RPMI7951 (cell line): ENCODE measurements around the gene TOM1L1. TPM values are rescaled to one million over a fixed set of nuclear protein-coding genes. Genes with fewer than 3 reads are reported as not detected.
"Not testable (repeated sequence)": the region's sequence is repeated elsewhere in the genome, so short reads cannot be mapped to it uniquely, and the experiment has no call there.

Source experiments
- DNase-seq: peaks from one replicate; pipeline ENCODE4 v3.0.0-alpha.2; 2012; ENCODE audit warnings: low read depth
- total RNA-seq: library from RNA; depleted of rRNA; stranded (reverse); fragments of >200 nt; shearing (Covaris generic); gene quantifications from 2 replicates; pipeline ENCODE4 v1.2.3, GENCODE V29; 2014; rRNA removed

Gene TOM1L1
- total RNA-seq, result 32.1 and 42.2 TPM in 2 replicates

DNA sequence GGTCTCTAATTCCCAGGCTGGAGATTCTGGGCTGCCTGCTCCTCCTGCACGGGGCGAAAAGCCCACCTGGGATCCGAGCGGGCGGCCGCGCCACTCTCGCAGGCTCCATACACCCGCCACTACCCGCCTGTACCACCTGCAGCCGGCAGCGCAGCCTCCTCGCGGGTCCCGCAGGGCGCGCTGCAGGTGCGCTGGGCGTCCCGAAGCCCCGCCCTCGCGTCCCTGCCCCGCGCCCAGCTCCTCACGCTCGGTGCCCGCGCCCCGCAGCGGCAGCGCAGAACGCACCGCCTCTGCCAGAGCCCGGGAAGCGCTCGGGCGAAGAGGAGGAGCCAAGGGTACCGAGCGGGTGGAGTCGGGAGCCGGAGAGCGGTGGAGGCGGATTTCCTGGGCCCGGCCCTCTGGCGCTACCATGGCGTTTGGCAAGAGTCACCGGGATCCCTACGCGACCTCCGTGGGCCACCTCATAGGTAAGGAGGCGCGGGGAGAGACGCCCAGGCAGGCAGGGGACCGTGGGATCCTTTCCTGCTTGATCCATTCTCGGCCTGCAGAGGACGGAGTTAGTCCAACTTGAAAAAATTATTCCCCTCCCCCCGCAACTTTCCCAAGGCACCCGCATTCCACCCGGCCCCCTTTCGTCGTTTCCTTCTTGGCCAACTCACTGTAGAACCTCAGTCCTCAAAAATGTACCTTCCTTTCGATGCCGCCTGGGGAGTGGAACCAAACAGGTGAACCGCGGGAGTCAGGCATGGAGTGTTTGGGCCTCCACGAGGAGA is at the start of gene TOM1L1:
Gene TOM1L1, plus strand, starts transcription at position 396 of the 773 bp plus-strand sequence. Its CDS starts 14 bp downstream, at position 410.
- DNase-seq, result peak; percentile 72

GRCh38 chr17:54859187-54859586 is 41.5 kb upstream of the TOM1L1 start:
- DNase-seq, result no peak

DNA sequence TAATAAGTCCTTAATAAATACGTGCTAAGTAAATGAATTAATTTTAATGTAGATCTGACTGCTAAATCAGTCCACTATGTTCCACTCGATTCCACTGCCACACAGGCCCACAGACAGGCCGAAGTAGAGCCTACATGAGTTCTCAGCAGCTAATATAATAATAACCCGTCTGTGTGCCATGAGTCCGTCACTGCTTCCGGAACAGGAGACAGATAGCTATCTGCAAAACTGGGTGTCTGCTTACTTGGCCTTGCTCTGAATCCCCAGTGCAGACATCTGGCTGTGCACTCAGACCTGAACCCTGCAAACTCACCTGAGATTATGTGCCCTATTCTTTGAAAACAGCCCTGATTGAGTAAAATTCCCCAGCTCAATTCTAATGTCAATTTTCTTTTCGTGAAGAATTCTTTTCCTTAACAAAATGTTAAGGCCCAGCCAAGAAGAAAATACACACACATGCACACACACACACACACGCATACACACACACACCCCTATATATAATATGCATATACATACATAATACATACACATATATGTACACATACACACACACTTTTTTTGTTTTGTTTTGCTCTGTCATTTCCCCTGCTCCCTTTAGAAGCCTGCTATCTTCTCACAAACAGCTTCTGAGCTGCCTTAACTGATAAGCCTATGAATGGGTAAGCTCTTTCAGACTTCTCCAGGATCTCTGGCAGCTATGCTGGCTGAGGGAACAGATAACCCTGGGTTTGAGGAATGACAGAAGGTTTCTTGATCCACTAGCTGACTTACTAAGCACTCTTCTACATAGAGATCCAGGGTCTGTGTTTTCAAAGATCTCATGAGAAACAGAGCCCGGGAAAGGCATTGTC is 39.8 kb upstream of the TOM1L1 start:
- no peak for DNase-seq

DNA sequence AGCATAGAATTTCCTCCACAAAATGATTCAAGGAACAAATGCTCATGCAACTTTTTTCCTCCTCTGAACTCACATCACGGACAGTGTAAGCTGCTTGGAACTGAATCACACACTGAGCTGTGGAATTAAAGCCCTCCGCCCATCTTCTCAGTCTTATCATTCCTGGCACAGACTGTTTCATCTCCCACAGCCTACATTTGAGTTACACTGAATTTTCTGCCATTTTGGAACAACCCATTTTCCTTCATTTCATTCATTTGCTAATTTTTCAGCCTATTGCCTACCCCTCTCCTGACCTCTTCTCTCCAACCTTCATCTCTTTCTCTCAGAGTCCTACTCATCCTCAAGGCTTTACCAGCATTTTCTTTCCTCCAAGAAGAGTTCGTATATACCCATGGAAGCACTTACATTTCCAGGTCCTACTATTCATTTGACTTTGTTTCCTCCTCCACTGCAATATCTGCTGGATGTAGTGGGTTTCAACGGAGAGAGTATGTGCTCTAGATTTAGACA is 39.1 kb upstream of the TOM1L1 start:
- DNase-seq, result no peak

DNA sequence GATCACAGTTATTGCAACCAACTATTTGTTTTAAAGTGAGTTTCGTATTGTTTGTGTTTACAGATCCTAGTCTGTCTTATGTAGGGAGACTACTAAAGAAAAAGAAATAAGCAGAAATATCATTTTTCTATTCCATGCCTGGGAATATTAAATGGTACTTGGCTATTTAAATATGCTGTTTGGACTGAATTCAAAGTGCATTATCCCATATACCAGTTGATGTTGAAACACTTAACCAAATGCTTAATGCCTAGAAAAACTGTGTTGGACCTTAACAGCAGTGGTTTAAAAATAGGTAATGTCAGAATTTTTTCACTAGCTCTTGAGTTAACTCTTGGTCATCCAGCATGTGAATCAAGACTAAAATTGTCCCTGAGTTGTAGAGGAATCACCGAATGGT is 37.5 kb upstream of the TOM1L1 start:
- DNase-seq, result no peak

- DNase-seq, result no peak
Observed at GRCh38 chr17:54864070-54864469, 36.6 kb upstream of the TOM1L1 start.

DNA sequence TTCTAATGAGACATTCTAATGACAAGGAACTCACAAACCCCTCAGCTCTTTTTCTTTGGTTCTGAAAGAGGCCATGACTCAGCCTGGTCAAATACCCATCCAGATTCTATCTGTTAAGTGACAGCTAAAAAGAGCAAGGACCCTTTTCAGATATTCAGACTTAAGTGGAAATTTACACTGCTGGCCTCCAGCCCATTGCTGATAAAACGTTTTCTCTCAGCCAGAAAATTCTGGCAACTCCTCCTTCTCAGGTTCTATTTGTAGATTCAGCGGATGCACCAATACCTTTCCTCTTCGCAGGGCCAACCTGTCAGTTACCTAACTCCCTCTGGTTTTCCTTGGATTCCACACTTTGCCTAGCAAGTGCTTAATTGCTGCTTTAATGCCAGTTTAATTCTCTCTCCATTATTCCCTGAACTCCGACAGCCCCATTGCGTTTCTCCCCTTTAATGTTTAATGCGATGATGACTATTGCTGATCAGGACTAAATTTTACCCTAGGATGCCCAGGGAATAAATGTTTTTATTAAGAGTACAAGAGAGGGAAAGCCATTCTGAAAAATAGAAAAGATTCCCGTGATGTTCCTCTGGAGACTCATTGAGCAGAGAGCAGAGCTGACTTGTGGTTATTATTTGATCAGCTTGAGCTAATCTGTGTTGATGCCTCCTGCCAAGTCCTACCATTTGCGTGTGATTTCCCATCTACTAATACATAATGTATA is 35.9 kb upstream of the TOM1L1 start:
- DNase-seq, result no peak

GRCh38 chr17:54867634-54868033 is 33.0 kb upstream of the TOM1L1 start:
- no peak for DNase-seq

DNA sequence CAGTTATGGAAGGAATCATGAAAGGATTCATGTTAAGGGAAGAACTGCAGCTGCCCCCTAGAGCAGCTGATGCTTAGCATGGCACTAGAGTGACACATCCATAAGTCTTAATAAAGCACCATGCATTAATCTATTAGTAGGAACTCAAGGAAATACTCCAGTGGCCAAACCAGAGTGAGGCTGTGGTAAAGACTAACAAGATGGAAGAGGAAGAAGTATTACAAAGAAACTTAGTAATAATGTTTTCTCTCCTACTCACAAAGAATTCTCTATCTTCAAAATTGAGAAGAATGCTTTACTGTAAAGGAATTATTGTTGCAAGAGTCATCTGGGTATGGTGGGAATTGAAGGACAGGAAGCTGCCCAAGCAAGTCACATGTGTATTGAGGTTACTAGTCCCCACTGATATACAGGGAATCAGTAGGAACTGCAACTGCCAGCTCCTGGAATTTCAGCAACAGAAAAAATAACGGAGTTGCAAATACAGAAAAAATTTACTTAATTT is 29.9 kb upstream of the TOM1L1 start:
- DNase-seq, result no peak

- not testable (repeated sequence) for DNase-seq
Observed at GRCh38 chr17:54875906-54876305, 24.7 kb upstream of the TOM1L1 start.

- DNase-seq, result no peak
Observed at GRCh38 chr17:54876656-54877195, 23.9 kb upstream of the TOM1L1 start.

GRCh38 chr17:54881255-54881972 is 19.2 kb upstream of the TOM1L1 start:
- DNase-seq, result no peak

DNA sequence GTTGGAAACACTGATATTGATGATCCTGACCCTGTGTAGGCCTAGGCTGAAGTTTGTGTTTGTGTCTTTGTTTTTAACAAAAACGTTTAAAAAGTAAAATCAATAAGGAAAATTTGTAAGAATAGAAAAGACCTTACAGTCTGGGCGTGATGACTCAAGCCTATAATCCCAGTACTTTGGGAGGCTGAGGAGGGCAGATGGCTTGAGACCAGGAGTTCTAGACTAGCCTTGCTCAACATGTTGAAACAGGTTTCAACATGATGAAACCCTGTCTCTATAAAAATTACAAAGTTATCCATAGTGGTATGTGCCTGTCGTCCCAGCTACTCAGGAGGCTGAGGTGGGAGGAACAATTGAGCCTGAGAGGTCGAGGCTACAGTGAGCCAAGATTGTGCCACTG is 18.3 kb upstream of the TOM1L1 start:
- no peak for DNase-seq

DNA sequence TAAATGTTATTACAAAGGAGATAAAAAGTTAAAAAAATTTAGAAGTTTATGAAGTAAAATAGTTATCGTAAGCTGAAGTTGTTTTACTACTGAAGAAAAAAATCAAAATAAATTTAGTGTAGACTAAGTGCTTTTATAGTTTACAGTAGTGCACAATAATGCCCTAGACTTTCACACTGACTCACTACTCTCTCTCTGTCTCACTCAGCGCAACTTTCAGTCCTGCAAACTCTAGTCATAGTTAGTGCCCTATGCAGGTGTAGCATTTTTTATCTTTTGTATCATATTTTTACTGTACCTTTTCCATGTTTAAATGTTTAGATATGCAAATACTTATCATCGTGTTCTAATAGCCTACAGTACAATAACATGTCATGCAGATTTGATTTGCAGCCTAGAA is 17.7 kb upstream of the TOM1L1 start:
- no peak for DNase-seq

- DNase-seq, result no peak
Observed at GRCh38 chr17:54883939-54884338, 16.7 kb upstream of the TOM1L1 start.

DNA sequence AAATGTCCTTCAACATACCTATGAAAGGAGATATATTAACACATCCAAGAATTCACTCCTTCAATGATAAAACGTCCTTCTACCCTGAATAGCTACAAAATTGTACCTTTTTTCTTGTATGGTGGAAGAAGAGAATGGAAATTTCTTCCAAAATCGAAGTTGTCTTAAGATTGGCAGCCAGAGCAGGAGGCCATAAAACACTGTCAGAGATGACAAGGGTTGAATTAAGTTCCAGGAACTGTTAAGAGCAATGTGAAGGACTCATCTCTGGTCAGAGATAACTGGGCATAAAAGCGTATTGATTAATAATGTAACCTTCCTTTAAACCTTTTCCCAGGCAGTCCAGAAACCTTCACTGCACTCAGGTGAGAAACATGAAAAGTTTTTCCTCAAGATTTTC is 12.9 kb upstream of the TOM1L1 start:
- no peak for DNase-seq

- DNase-seq, result no peak
Observed at GRCh38 chr17:54888254-54888653, 12.4 kb upstream of the TOM1L1 start.

- DNase-seq, result no peak
Observed at GRCh38 chr17:54888981-54889380, 11.7 kb upstream of the TOM1L1 start.

DNA sequence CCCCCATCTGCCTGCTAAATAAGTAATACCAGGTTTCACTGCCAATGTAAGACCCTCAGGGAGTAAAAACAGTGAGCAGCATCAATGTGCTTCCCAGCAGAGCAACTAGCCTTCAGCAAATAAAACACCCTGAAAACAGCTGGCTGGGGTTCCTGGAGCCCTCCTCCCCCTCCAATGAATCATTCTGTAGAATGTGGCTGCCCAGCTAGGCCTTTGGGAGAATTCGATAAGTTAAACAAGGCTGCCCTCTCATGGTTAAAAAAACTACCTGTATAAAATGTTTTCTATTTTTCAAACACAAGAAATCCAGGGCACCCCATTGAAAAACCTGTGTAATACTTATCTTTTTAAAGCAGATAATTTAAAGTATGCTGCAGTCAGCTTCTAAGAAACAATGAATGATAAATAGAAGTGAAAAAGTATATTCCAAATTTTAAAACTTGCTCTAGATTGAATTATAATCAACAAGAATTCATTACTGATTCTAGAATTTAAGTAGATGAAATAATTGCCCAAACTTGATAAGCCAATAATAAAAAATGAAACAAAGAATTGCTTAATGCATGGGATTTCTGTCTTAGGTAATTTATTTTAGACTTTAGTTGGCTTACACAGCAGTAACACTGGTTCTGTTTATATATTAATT is 9.4 kb upstream of the TOM1L1 start:
- peak; percentile 62 for DNase-seq

DNA sequence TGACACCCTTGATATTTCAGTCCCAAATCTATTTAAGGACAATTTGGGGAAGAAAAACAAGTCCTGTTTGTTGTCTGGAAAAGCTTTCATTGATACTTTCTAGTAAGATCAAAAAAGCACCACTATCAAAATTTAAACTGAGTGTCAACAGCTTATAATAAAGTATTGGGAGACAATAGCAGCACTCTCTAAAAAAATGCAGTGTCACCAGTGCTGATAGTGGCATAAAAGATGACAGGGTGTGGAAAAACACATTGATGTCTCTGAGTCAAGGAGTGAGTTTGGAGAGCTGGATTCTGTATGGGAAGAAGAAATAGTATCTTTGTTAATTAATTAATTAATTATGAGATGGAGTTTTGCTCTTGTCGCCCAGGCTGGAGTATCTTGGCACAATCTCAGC is 8.3 kb upstream of the TOM1L1 start:
- no peak for DNase-seq
